Bone marrow (tissue), 2 donors: ENCODE results near the gene KCNIP3.
"Not testable (repeated sequence)": the region's sequence is repeated elsewhere in the genome, so short reads cannot be mapped to it uniquely, and the experiment has no call there.

Experiments
- DNase-seq, 2 donors: peaks; one replicate each; lab custom pipeline; 2025; lab: John Stamatoyannopoulos, UW

The KCNIP3 gene

DNA sequence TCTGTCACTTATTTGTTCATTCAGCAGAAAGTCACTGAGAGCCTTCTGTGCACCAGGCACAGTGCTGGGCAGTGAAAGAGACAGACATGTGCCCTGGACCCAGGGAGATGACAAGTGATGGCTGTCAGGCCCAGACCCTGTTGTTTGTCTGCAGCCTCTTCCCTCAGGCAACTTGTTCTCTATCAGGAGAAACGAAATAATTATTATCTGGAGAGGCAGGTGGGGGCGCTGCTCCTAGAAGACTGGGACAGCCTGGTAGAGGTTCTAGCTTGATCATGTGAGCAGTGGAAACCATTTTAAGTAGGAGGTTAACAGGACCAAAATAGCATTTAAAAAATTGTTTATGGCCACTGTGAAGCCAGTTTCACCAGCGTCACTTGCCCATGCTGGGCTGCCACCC, 107.5 kb downstream of the KCNIP3 start:
- DNase-seq = not testable (repeated sequence)

DNA sequence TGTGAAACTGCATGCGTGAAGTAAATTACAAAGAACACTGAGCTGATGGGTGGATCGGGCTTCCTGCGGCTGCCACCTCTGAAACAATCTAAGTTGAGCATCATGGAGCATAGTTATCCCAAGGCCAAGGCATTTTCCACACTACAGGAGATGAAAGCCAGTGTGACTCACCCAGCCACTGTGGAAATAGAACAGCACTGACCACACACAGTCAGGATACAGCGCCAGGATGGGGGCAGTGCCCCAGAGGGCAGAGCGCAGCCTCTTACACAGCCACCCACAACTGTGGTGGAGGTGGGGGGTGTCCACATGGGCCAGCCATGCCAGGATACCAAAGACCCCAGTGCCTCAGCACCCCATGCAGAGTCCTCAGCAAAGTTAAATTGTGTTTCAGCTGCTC, 114.1 kb downstream of the KCNIP3 start:
- not testable (repeated sequence) for DNase-seq

DNA sequence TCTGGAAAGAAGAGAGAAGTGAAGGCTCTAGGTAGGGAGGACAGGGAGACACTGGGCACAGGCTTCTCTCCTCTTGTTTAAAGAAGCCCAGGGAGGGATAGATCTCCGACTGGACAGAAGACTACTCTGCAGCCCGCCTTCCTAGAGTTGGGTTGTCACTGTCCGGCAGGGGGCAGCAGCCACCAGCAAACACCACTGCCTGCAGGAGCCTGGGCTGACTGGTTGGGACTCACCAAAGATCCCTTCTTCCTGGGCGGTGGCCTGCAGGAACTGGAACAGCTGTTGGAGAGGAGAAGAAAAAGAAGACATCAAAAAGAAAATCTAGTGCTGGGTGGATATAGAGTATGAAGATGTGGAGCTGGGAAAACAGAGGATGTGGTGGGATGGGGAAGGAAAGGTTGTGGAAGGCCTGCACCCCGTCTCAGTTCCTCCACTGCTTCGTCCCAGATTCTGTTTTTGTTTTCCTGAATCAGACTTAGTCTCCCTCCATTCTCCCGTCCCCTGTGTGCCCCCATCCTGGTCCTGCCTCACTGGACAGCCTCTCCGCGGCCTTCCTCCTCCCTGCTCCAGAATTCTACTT, 117.0 kb downstream of the KCNIP3 start:
- peak in 1 of 2 donors; percentile 14 for DNase-seq

DNA sequence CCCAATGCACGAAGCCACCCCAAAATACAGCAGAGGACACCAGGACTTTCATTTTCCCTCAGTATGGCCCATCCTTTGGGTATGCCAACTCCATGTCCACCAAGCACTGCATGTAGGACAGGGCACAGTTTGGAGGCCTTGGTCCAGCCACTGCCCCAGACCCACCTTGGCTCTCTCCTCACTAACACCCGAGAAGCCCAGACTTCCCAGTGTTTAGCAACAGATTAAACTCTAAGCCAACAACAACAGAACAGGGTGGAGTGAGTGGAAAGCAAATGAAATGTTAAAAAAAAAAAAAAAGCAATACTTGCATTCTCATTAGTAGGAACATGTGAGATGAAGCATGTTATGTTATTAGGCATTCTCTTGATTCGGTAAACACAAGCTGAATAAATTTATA, 118.0 kb downstream of the KCNIP3 start:
- not testable (repeated sequence) for DNase-seq

DNA sequence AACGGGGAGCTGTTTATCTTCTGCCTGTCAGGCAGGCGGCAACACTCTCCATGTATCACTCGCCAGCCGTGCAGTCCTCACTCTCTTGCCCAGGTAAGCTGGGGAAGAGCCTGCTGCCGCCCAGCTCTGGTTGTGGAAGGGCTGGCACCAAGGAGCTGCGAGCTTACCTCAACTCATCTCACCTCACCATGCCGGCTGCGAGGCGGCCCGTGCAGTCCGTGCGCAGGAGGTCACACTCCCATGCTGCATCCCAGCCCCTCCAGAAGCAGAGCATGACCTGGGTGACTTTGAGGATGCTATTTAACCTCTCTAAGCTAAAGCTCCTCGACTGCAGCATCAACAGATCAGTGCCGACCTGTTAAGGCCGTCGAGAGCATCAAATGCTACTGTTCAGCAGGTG, 118.4 kb downstream of the KCNIP3 start:
- not testable (repeated sequence) for DNase-seq

DNA sequence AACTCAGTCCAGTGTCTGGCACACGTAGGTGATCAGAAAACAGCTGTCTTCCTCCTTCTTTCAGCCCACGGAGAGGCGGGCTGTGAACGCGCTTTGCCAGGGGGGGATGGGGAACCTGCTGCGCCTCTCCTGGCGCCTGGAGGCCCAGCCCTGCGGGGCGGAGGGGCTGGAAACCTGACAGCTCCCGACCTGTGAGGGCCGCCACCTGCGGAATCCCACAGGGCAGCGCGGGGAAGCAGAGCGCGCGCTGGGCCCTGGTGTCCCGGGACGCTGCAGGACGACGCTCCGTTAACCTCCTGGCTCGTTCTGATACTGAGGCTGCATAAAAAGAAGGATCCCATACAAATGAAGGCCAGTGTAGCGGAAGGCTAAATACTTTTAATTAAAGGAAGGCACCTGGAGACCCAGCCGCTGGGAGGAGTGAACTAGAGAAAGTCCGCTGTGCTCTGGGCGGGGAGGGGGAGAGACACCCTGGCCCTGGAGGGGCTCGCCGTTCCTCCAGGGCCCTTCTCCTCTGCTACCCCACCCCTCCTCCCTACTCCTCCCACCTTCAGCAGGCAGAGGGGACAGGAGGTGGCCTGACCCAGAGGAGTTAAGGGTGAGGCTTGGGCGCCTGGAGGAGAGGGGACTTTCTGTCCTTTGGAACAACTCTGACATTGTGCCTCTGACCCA, 130.2 kb downstream of the KCNIP3 start:
- not testable (repeated sequence) for DNase-seq

DNA sequence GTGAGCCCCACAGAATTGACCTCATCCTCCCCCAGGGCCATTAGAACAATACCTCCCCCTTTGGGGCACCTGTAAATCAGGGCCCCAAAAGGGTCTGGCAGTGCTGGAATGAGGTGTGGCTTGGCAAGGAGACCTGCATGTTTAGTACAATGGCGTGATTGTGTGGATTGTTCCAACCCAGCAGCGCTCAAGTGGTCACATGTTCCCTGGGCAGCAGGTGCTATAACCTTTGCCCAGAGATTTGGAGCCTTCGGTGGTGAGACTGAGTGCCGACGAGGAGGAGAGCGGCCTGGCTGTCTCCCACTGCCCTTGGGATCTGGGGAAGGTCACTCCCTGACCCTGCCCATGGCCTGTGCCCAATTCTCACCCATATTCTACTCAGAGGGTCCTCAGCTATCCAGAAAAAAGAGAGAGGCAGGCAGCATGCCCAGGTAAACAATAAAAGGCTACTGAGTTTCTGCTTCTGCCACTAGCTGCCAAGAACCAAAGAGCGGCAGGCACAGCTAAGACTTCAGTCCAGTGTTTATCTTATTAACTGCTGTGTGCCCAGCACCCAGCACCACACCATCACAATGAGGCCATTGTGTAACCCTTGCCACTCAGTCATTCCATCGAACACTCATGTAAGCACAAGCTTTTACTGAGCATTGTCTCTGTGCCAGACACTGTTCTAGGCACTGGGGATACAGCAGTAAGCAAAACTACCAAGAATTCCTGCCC, 132.8 kb downstream of the KCNIP3 start:
- not testable (repeated sequence) for DNase-seq

DNA sequence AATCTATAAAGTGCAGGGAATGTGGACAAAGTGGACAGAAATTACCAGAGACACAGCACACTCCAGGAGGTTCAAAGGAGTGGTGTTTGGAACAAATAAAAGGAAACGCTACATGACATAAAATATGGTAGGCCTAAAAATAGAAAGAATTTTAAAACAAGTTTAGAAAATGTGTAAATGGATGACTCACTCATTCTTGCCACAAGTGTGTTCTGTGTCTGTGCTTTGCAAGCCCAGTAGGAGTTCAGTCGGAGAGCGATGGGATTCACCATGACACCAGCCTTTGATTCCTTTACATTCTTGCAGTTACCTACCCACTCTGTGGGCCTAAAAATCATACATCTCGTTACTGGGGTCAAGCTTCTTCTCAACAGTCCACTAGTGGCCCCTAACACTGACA, 136.2 kb downstream of the KCNIP3 start:
- not testable (repeated sequence) for DNase-seq

DNA sequence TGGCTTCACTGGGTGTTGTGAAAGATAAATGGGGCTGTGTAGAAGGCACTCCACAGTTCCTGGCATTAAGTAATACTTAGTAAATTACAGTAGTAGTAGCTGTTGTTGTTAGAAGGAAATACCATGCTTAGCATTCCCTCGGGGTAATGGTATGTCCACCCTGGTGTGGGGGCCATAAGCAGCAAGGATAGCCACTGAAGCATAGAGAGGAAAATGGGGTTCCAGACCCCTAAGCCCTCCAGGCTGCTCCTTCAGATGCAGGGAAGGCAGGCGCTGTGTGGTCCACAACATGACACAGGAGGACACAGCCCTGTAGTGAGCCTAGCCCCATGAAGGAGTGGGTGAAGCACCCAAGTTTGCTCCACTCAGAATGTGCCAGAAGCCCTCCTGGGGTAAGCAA, 136.8 kb downstream of the KCNIP3 start:
- DNase-seq = not testable (repeated sequence)

DNA sequence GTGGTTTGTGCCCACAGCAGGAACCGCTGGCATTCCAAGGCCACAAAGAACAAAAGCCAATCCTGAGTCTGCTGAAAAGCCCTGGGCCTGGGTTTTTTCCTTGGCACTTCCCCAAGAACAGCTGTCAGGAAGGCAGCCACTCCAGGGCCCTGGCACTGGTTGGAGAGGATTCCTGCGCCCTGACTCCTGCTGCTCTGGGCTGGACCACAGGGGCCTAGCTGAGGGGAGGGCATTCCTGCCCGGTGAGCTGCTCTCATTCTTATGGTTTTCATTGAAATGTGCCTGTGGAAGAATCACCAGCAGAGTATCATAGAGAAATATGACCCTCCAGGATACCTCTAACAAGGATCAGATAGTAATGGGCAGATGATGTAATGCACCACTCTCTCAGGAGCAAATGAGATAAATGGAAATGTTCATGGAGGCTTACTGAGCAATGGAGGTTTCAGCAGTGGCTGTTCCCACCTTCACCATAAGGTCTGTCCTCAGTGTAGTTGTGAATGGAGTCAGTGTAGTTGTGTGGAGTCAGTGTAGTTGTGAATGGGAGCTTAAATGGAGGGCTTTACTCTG, 137.4 kb downstream of the KCNIP3 start:
- not testable (repeated sequence) for DNase-seq

DNA sequence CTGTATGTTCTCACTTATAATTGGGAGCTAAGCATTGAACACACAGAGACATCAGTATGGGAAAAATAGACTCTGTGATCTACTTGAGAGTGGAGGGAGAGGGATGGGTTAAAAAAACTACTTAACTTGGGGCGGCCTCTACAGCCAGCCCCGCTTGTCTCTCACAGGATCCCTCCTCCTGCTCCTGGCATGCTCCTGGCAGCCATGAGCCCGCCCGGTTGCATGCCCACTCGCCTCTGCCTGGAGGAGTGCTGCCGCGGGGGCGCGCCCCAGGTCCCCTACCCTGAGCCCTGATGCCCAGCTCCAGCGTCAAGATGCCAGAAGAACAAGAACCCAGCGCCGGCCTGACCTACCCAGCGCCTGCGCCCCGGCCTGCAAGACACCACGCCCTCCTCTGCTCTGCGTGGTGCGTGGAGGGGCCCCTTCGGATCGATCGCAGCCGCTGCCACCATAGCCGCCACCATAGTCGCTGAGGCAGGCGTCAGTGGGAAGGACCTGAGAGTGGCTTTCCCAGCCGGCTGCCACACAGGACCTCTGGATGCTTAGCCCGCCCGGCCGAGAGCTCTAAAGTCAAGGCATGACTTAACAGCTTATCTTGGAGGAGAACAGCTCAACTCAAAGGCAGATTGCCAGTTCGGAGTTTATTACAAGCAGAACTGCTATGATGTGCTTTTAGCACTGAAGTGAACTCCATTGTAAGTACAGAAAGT, 138.2 kb downstream of the KCNIP3 start:
- not testable (repeated sequence) for DNase-seq
